ENCODE results near the gene MYF5. TPM values are rescaled to one million over a fixed set of nuclear protein-coding genes. Genes with fewer than 3 reads are reported as not detected.

MYF5 gene
- total RNA-seq, 4 donors from 2014 or later, result 1.7 to 9.3 (median 5.6) TPM

DNA sequence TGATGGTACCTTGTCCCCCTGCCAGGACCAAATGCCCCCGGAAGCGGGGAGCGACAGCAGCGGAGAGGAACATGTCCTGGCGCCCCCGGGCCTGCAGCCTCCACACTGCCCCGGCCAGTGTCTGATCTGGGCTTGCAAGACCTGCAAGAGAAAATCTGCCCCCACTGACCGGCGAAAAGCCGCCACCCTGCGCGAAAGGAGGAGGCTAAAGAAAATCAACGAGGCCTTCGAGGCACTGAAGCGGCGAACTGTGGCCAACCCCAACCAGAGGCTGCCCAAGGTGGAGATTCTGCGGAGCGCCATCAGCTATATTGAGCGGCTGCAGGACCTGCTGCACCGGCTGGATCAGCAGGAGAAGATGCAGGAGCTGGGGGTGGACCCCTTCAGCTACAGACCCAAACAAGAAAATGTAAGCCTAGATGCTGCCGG, 8.9 kb upstream of the MYF5 start:
- Histone ChIP-seq H3K4me1 (peaks cover 4 to 25% of the 10 kb centered on the region in 2 donors), H3K27me3 (no peaks in the 10 kb centered on the region), H3K27ac (peak overlapping the region; percentile 83 to 98 (median 92)), H3K9me3 (no peaks in the 10 kb centered on the region), H3K4me3 (peak overlapping the region; percentile 59 to 91 (median 71)), H3K36me3 (peaks cover 0 to 19% of the 10 kb centered on the region in 2 donors)
- peak in 1 of 2 donors; percentile 44 for DNase-seq
- TF ChIP-seq POLR2A (IDR thresholded peaks at IDR 0.05) (peak in 1 of 2 donors; percentile 57), CTCF (IDR thresholded peaks at IDR 0.05 in 4 of 5, conservative IDR thresholded peaks at IDR 0.05 in 1 of 5) (no peak)
- ATAC-seq, result peak; percentile 1 to 3
- in situ Hi-C loops (cut with MboI; ENCODE audit: low sequenced_read_pairs in 4 of 4) (loop anchor here in 1 of 4 donors (10.0 kb wide), 1 partner anchor 73 kb away; no protein-coding TSS in a partner anchor), intact Hi-C loops (cut with DNase I; ENCODE audit: low total_unique reads) (loop anchor here (2.0 kb wide), 1 partner anchor 79 kb away; no protein-coding TSS in a partner anchor)

- Histone ChIP-seq H3K4me1 (peaks cover 4 to 24% of the 10 kb centered on the region in 2 donors), H3K9me3 (no peaks in the 10 kb centered on the region), H3K36me3 (peaks cover 0 to 19% of the 10 kb centered on the region in 2 donors), H3K4me3 (peak overlapping the region; percentile 59 to 91 (median 71)), H3K27ac (peak overlapping the region; percentile 83 to 98 (median 92)), H3K27me3 (no peaks in the 10 kb centered on the region)
- in situ Hi-C loops (cut with MboI; ENCODE audit: low sequenced_read_pairs in 4 of 4), result loop anchor here in 1 of 4 donors (10.0 kb wide), 1 partner anchor 74 kb away; no protein-coding TSS in a partner anchor
- ATAC-seq (no peak), DNase-seq (peak in 1 of 2 donors; percentile 35)
- intact Hi-C loops (cut with DNase I; ENCODE audit: low total_unique reads), result loop anchor here (2.0 kb wide), 1 partner anchor 80 kb away; no protein-coding TSS in a partner anchor
- TF ChIP-seq POLR2A (IDR thresholded peaks at IDR 0.05) (no peak), CTCF (IDR thresholded peaks at IDR 0.05 in 4 of 5, conservative IDR thresholded peaks at IDR 0.05 in 1 of 5) (no peak)
Measured at GRCh38 chr12:80708259-80708974, 8.3 kb upstream of the MYF5 start.

GRCh38 chr12:80708975-80709328, 7.8 kb upstream of the MYF5 start:
- TF ChIP-seq POLR2A (IDR thresholded peaks at IDR 0.05), result no peak
- TF ChIP-seq CTCF (IDR thresholded peaks at IDR 0.05 in 4 of 5, conservative IDR thresholded peaks at IDR 0.05 in 1 of 5), result no peak
- in situ Hi-C loops (cut with MboI; ENCODE audit: low sequenced_read_pairs in 4 of 4), result loop anchor here in 1 of 4 donors (10.0 kb wide), 1 partner anchor 74 kb away; no protein-coding TSS in a partner anchor
- H3K36me3 ChIP-seq, result peaks cover 0 to 19% of the 10 kb centered on the region in 2 donors
- intact Hi-C loops (cut with DNase I; ENCODE audit: low total_unique reads), result loop anchor here (2.0 kb wide), 1 partner anchor 80 kb away; no protein-coding TSS in a partner anchor
- H3K4me3 ChIP-seq, result peak overlapping the region; percentile 59 to 91 (median 71)
- no peak for ATAC-seq
- H3K27me3 ChIP-seq, result no peaks in the 10 kb centered on the region
- H3K27ac ChIP-seq, result peak overlapping the region; percentile 83 to 98 (median 92)
- no peaks in the 10 kb centered on the region for H3K9me3 ChIP-seq
- H3K4me1 ChIP-seq, result peaks cover 8 to 18% of the 10 kb centered on the region in 2 donors
- DNase-seq, result no peak

- peak overlapping the region; percentile 83 to 98 (median 92) for H3K27ac ChIP-seq
- DNase-seq, result peak; percentile 38 to 70
- no peaks in the 10 kb centered on the region for H3K9me3 ChIP-seq
- TF ChIP-seq CTCF (IDR thresholded peaks at IDR 0.05 in 4 of 5, conservative IDR thresholded peaks at IDR 0.05 in 1 of 5), result peak; percentile 78 to 87 (median 81)
- TF ChIP-seq POLR2A (IDR thresholded peaks at IDR 0.05), result peak; percentile 6 to 20
- in situ Hi-C loops (cut with MboI; ENCODE audit: low sequenced_read_pairs in 4 of 4), result loop anchor here in 1 of 4 donors (10.0 kb wide), 1 partner anchor 75 kb away; no protein-coding TSS in a partner anchor
- H3K36me3 ChIP-seq, result peaks cover 0 to 19% of the 10 kb centered on the region in 2 donors
- peaks cover 8 to 10% of the 10 kb centered on the region in 2 donors for H3K4me1 ChIP-seq
- intact Hi-C loops (cut with DNase I; ENCODE audit: low total_unique reads), result loop anchor here (2.0 to 5.0 kb wide), 5 partner anchors 33 to 237 kb away; no protein-coding TSS in a partner anchor
- peak overlapping the region; percentile 59 to 91 (median 71) for H3K4me3 ChIP-seq
- peak; percentile 20 to 55 for ATAC-seq
- peaks cover 0 to 4% (median 0%) of the 10 kb centered on the region in 3 donors for H3K27me3 ChIP-seq
Measured at GRCh38 chr12:80709811-80710726, 6.6 kb upstream of the MYF5 start.
